Tibial nerve (tissue), 4 donors: ENCODE measurements around the gene VPS13D. TPM values are rescaled to one million over a fixed set of nuclear protein-coding genes. Genes with fewer than 3 reads are reported as not detected.

Experiments
- DNase-seq, 2 donors: peaks; one replicate each; pipeline ENCODE4 v3.0.0-alpha.2; 2019; ENCODE audit warnings: low spot score in 2 of 2
- H3K27ac ChIP-seq, 4 donors: fragments of 200-600 bp; sonication (generic) in 3 of 4; one replicate each; pipeline ENCODE4 v1.5.1; 2017 to 2019; ENCODE audit warnings: mild to moderate bottlenecking in 1 of 4
- H3K27me3 ChIP-seq, 2 donors: fragments of 200-600 bp; sonication (generic) in 1 of 2; one replicate each; pipeline versions ENCODE4 v1.5.1 to v1.6.0; 2017 to 2019
- H3K36me3 ChIP-seq, 3 donors: fragments of 200-600 bp; sonication (generic); one replicate each; pipeline ENCODE4 v1.5.1; 2018 to 2019
- H3K4me1 ChIP-seq, 4 donors: fragments of 200-600 bp; sonication (generic) in 3 of 4; one replicate each; pipeline ENCODE4 v1.5.1; 2017 to 2019
- H3K4me3 ChIP-seq, 4 donors: fragments of 200-600 bp; sonication (generic) in 3 of 4; one replicate each; pipeline ENCODE4 v1.5.1; 2017 to 2019; ENCODE audit warnings: mild to moderate bottlenecking in 1 of 4, moderate library complexity in 1 of 4
- H3K9me3 ChIP-seq, 4 donors: fragments of 200-600 bp; sonication (generic) in 3 of 4; one replicate each; pipeline ENCODE4 v1.5.1; 2017 to 2019
- CTCF ChIP-seq, 5 experiments: fragments of 200-600 bp in 3 of 5; fragments of 450-650 bp in 2 of 5; sonication (generic) in 3 of 5; IDR thresholded peaks; one replicate each; pipeline ENCODE4 v1.5.1; 2016 to 2019; ENCODE audit warnings: antibody characterized with exemption in 5 of 5, mild to moderate bottlenecking in 3 of 5, moderate library complexity in 2 of 5
- EP300 ChIP-seq, 2 donors: sonication (generic); formaldehyde crosslinking; IDR thresholded peaks; one replicate each; pipeline ENCODE4 v1.6.1; 2017; ENCODE audit warnings: antibody characterized with exemption in 2 of 2, mild to moderate bottlenecking in 1 of 2
- POLR2A ChIP-seq, 2 donors: fragments of 450-650 bp; IDR thresholded peaks; one replicate each; pipeline ENCODE4 v1.6.1; 2017; ENCODE audit warnings: antibody characterized with exemption in 2 of 2, mild to moderate bottlenecking in 2 of 2, moderate library complexity in 2 of 2
- WGBS, 2 donors: methylation state at CpG; one replicate each; pipeline ENCODE4 v1.1.5; 2018; 5-methylcytosine and 5-hydroxymethylcytosine counted together
- total RNA-seq, 4 donors: library from RNA; depleted of rRNA; stranded (reverse); fragments of >200 nt; gene quantifications; one replicate each; pipeline ENCODE4 v1.1.0, GENCODE V29; 2016

The VPS13D gene
- total RNA-seq, 4 donors from 2014 or later = 99.2 to 132 (median 110) TPM

- H3K9me3 ChIP-seq = peaks cover 0 to 10% (median 0%) of the 10 kb centered on the region in 4 donors
- no peaks in the 10 kb centered on the region for H3K36me3 ChIP-seq
- H3K27ac ChIP-seq = peak overlapping the region; percentile 55 to 90 (median 81)
- no peak for DNase-seq
- H3K4me1 ChIP-seq = peaks cover 0 to 43% (median 23%) of the 10 kb centered on the region in 4 donors
- no peak overlapping the region for H3K4me3 ChIP-seq
- 100% methylated on average over 2 of the region's 2 CpGs for WGBS, 2 donors
- TF ChIP-seq POLR2A (IDR thresholded peaks at IDR 0.05) (no peak), CTCF (IDR thresholded peaks at IDR 0.05) (no peak), EP300 (IDR thresholded peaks at IDR 0.05) (no peak)
- H3K27me3 ChIP-seq = no peaks in the 10 kb centered on the region
These were observed 309.5 kb downstream of the VPS13D start for GRCh38 chr1:12539320-12539704.

DNA sequence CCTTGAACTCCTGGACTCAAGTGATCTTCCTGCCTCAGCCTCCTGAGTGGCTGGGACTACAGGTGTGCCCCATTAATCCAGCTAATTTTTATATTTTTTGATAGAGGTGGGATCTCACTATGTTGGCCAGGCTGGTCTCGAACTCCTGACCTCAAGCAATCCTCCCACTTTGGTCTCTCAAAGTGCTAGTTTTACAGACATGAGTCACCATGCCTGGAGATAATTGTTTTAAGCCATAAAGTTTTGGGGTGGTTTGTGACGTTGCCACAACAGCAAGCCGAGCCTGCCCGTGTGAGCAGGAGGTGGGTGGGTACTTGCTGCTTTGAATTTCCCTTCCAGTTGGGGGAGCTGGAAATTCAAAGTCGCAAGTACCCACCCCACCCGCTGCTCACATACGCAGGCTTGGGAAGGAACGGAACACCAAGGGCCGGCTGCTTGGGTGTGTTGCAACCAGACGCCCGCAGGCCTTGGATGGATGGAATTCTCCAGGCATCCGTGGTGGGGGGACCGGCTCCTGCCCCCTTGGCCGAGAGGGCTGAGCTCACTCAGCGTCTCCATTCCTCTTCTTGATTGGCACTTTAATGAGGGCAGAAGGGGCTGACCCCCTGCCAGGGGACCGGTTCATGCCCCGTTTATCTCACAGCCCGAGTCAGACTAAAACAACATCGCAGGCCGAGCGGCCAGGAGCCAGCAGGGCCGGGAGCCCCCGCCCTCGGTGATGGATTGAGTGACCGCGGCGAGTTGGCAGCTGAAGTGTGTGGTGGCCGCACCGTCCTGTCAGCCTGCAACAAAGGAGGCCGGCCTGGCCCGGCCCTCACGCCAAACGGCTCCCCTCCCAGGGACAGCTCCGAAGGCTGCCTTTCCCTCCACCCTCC is 310.1 kb downstream of the VPS13D start:
- peak; percentile 65 to 74 for DNase-seq
- Histone ChIP-seq H3K4me3 (peak overlapping the region in 2 of 4 donors; percentile 1 to 31), H3K9me3 (peaks cover 0 to 10% (median 0%) of the 10 kb centered on the region in 4 donors)

DNA sequence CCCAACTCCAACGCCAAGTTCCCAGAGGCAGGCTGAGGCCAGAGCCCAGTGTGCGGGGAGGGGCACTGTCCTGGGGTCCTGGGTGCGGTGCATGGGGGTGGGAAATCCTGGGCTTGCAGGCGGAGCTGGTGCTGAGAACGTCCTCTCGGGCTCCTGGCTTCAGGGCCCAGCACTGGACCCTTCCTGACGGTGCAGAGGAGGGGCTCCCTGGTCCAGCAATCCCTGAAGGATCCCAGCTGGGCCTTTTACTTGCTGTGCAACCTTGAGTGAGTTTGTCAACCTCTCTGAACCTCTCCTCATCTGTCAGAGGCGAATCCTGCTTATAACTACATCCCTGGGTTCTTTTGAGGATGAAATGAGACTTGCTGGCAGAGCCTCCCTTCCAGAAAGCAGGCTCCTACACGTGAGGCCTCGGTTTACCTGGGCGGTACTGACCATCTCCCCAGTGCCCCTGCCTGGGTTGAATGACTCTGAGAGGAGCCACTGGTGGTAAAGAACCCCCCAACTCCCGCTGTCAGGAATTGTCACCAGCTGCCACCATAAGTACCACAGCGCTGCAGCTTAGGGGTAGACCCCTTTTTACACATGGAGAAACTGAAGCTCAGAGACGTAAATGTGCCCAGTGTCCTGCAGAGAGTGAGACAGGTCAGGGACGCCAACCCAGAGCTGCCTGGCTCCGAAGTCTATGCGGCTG is 310.9 kb downstream of the VPS13D start:
- TF ChIP-seq POLR2A (IDR thresholded peaks at IDR 0.05) = no peak
- no peak for TF ChIP-seq CTCF (IDR thresholded peaks at IDR 0.05)
- no peak for TF ChIP-seq EP300 (IDR thresholded peaks at IDR 0.05)
- no peaks in the 10 kb centered on the region for H3K36me3 ChIP-seq
- H3K27ac ChIP-seq = peak overlapping the region; percentile 55 to 90 (median 81)
- H3K4me1 ChIP-seq = peaks cover 0 to 44% (median 24%) of the 10 kb centered on the region in 4 donors
- peak overlapping the region in 2 of 4 donors; percentile 1 to 31 for H3K4me3 ChIP-seq
- DNase-seq = no peak
- peaks cover 0 to 9% (median 0%) of the 10 kb centered on the region in 4 donors for H3K9me3 ChIP-seq
- 39 to 52% methylated on average over 11 of the region's 17 CpGs for whole genome bisulfite sequencing, 2 donors
- H3K27me3 ChIP-seq = no peaks in the 10 kb centered on the region

More for the DNA sequence above, 310.1 kb downstream of the VPS13D start:
- TF ChIP-seq POLR2A (IDR thresholded peaks at IDR 0.05) (no peak), EP300 (IDR thresholded peaks at IDR 0.05) (peak; percentile 72 to 91), CTCF (IDR thresholded peaks at IDR 0.05) (peak in 3 of 5 experiments; percentile 9 to 36 (median 24))
- H3K27me3 ChIP-seq = no peaks in the 10 kb centered on the region
- no peaks in the 10 kb centered on the region for H3K36me3 ChIP-seq
- H3K27ac ChIP-seq = peak overlapping the region; percentile 55 to 90 (median 81)
- 10 to 18% methylated on average over 21 to 34 of the region's 34 CpGs for WGBS, 2 donors
- peaks cover 0 to 44% (median 24%) of the 10 kb centered on the region in 4 donors for H3K4me1 ChIP-seq

DNA sequence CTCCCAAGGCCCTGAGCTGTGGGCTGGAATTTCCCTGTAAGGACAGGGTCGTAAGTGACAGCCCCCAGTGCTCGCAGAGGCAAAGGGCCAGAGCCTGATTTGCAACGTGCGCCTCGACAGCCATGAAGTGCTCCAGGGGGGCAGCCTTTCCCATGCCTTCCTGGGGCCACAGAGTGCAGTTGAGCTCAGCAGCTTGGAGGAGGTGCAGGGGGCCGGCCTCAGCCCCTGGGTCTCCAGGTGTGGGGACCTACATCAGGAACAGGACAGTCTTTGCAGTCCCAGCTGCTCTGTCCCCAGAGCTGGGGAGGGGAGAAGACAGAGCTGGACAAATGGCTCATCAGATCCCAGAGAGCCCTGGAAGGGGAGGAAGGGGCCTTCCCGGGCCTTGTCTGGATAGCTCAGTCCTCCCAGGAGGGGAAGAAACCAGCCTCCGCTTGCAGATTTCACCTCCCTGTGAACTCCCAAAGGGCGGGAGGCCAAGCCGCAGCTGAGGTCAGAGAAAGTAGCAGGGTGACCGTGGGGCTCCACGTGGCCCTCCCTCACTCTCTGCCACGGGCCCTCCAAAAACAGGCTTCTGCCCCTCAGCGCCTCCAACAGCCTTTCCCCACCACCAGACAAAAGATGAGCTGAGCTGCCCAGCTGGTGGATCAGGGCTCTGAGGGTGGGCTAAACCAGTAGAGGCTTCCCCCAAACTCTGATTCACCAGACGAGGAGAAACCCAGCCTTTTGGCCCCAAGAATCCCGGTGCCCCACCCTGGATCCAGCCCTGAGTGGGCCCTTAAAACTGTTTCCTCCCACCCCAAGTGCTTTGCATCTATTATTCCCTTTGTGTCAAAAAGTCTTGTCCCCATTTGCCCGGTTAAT is 311.7 kb downstream of the VPS13D start:
- 19 to 38% methylated on average over 11 to 17 of the region's 17 CpGs for WGBS, 2 donors
- no peaks in the 10 kb centered on the region for H3K36me3 ChIP-seq
- H3K4me1 ChIP-seq = peaks cover 0 to 48% (median 24%) of the 10 kb centered on the region in 4 donors
- TF ChIP-seq EP300 (IDR thresholded peaks at IDR 0.05) = peak in 1 of 2 donors; percentile 67
- no peak for TF ChIP-seq CTCF (IDR thresholded peaks at IDR 0.05)
- H3K27me3 ChIP-seq = no peaks in the 10 kb centered on the region
- no peak overlapping the region for H3K4me3 ChIP-seq
- H3K27ac ChIP-seq = peak overlapping the region; percentile 55 to 90 (median 81)
- H3K9me3 ChIP-seq = peaks cover 0 to 2% (median 0%) of the 10 kb centered on the region in 4 donors
- DNase-seq = no peak
